ENCODE data around the gene KIAA0319L. TPM values are rescaled to one million over a fixed set of nuclear protein-coding genes. Genes with fewer than 3 reads are reported as not detected.

KIAA0319L gene
- total RNA-seq, 1 donor from 2014 or later: 58.3 TPM

DNA sequence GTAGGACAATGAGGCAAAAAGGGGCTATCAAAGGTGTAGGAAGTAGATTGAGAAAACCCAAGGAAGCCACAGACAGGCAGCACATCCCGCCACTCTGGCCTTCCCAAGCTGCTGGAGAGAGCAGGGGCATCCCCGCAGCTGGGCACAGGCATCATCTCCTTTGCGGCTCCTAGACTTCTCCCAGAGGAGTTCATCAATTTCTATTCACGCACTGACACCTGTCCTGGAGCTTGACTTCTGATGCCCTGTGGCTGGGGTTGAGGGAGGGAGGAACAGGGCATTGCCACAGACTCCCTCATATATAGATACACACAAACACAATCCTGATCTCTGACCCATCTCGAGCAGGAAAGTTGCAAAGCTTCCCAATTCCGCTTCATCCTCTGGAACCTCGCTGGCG lies 14.1 kb upstream of the KIAA0319L start:
- no peak for DNase-seq (ENCODE audit: low spot score)
- Mint-ChIP-seq H3K36me3 (peaks cover 6% of the 10 kb centered on the region), H3K4me3 (no peak overlapping the region)

GRCh38 chr1:35570589-35571137 lies 13.5 kb upstream of the KIAA0319L start:
- no peak overlapping the region for H2AFZ ChIP-seq (replicated peaks)
- H3K27me3 ChIP-seq: peaks cover 65% of the 10 kb centered on the region
- H3K36me3 Mint-ChIP-seq: peaks cover 6% of the 10 kb centered on the region
- H3F3A ChIP-seq (ENCODE audit: low read depth): peaks cover 25% of the 10 kb centered on the region
- peaks cover 46% of the 10 kb centered on the region for H3K27me3 Mint-ChIP-seq (ENCODE audit: insufficient read depth, low read depth)
- TF ChIP-seq EZH2 (IDR thresholded peaks at IDR 0.05): no peak
- TF ChIP-seq EZH2phosphoT487 (IDR thresholded peaks at IDR 0.05): no peak
- no peak for TF ChIP-seq CTCF (IDR thresholded peaks at IDR 0.05)
- no peak overlapping the region for H3K27ac ChIP-seq
- H3K9me3 ChIP-seq (ENCODE audit: low read depth): no peaks in the 10 kb centered on the region
- H3K4me1 ChIP-seq: peaks cover 5% of the 10 kb centered on the region
- no peak overlapping the region for H3K4me2 ChIP-seq
- H3K9me3 Mint-ChIP-seq: no peaks in the 10 kb centered on the region
- no peaks in the 10 kb centered on the region for H3K36me3 ChIP-seq
- peaks cover 17% of the 10 kb centered on the region for H3K4me1 Mint-ChIP-seq
- H3K27ac Mint-ChIP-seq: no peak overlapping the region
- peaks cover 29% of the 10 kb centered on the region for H4K20me1 ChIP-seq (ENCODE audit: low read depth)
- no peak overlapping the region for H3K4me3 ChIP-seq
- no peaks in the 10 kb centered on the region for H3K79me2 ChIP-seq (ENCODE audit: low read depth)
- DNase-seq (ENCODE audit: low spot score): no peak
- H3K4me3 Mint-ChIP-seq: no peak overlapping the region
- no peak overlapping the region for H3K9ac ChIP-seq

More for the DNA sequence above, 14.1 kb upstream of the KIAA0319L start:
- Histone ChIP-seq H3K4me1 (peaks cover 5% of the 10 kb centered on the region), H3K4me2 (no peak overlapping the region), H4K20me1 (ENCODE audit: low read depth) (peaks cover 34% of the 10 kb centered on the region), H3K9ac (no peak overlapping the region), H3F3A (ENCODE audit: low read depth) (peaks cover 30% of the 10 kb centered on the region), H3K36me3 (no peaks in the 10 kb centered on the region), H3K27me3 (peaks cover 71% of the 10 kb centered on the region), H3K27ac (no peak overlapping the region), H3K79me2 (ENCODE audit: low read depth) (no peaks in the 10 kb centered on the region), H3K4me3 (no peak overlapping the region), H2AFZ (replicated peaks) (no peak overlapping the region), H3K9me3 (ENCODE audit: low read depth) (no peaks in the 10 kb centered on the region)
- Mint-ChIP-seq H3K9me3 (no peaks in the 10 kb centered on the region), H3K27ac (no peak overlapping the region), H3K27me3 (ENCODE audit: insufficient read depth, low read depth) (peaks cover 52% of the 10 kb centered on the region), H3K4me1 (peaks cover 18% of the 10 kb centered on the region)
- TF ChIP-seq EZH2 (IDR thresholded peaks at IDR 0.05) (no peak), CTCF (IDR thresholded peaks at IDR 0.05) (no peak), EZH2phosphoT487 (IDR thresholded peaks at IDR 0.05) (no peak)

DNA sequence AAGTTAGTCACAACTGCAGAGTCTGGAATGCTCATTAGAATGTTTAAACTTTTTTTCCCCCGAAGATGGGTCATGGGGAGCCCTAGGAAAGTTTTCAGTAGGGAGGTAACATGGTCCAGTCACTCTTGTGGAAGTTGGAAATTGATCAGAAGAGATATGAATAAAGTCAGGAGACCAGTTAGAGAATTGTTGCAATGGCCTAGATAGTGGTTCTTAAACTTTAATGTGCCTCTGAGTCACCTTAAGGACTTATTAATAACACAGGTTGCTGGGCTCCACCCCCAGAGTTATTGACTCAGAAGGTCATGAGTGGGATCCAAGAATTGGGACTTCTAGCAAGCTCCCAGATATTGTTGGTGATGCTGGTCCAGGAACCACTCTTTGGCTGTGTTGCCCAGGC lies 12.7 kb upstream of the KIAA0319L start:
- H3K27me3 Mint-ChIP-seq (ENCODE audit: insufficient read depth, low read depth): peaks cover 38% of the 10 kb centered on the region
- TF ChIP-seq EZH2 (IDR thresholded peaks at IDR 0.05) (no peak), EZH2phosphoT487 (IDR thresholded peaks at IDR 0.05) (no peak), CTCF (IDR thresholded peaks at IDR 0.05) (no peak)

More for the DNA sequence above, 12.7 kb upstream of the KIAA0319L start:
- Mint-ChIP-seq H3K36me3 (peaks cover 4% of the 10 kb centered on the region), H3K27ac (no peak overlapping the region), H3K4me1 (peaks cover 14% of the 10 kb centered on the region), H3K9me3 (no peaks in the 10 kb centered on the region), H3K4me3 (no peak overlapping the region)
- Histone ChIP-seq H3K36me3 (no peaks in the 10 kb centered on the region), H3K27me3 (peaks cover 58% of the 10 kb centered on the region), H3K4me2 (no peak overlapping the region), H3K9ac (no peak overlapping the region), H3K79me2 (ENCODE audit: low read depth) (no peaks in the 10 kb centered on the region), H3K9me3 (ENCODE audit: low read depth) (no peaks in the 10 kb centered on the region), H4K20me1 (ENCODE audit: low read depth) (peaks cover 25% of the 10 kb centered on the region), H3K27ac (no peak overlapping the region), H2AFZ (replicated peaks) (no peak overlapping the region), H3K4me1 (peaks cover 5% of the 10 kb centered on the region), H3K4me3 (no peak overlapping the region), H3F3A (ENCODE audit: low read depth) (peaks cover 25% of the 10 kb centered on the region)
- no peak for DNase-seq (ENCODE audit: low spot score)

All from neural progenitor cell (in vitro differentiated cells).